PC-3 (cell line): ENCODE data around the gene BCAS3.

Experiments used
- EZH2 ChIP-seq: fragments of 300-600 bp; sonication (generic); IDR thresholded peaks from one replicate; pipeline ENCODE4 v1.6.1; 2017; ENCODE audit warnings: antibody characterized with exemption, mild to moderate bottlenecking, low read length; ENCODE audit not compliant: unreplicated experiment
- EZH2phosphoT487 ChIP-seq: fragments of 300-600 bp; sonication (generic); IDR thresholded peaks from 2 replicates; pipeline ENCODE4 v1.6.1; 2018; ENCODE audit warnings: mild to moderate bottlenecking, antibody characterized with exemption, low read length, borderline replicate concordance
- TF ChIP-seq, protein P1 (sequence below): fragments of 300-600 bp; sonication (generic); conservative IDR thresholded peaks from 2 replicates; pipeline ENCODE4 v1.5.1; 2017; ENCODE audit warnings: antibody characterized with exemption, low read depth, mild to moderate bottlenecking, low read length

DNA sequence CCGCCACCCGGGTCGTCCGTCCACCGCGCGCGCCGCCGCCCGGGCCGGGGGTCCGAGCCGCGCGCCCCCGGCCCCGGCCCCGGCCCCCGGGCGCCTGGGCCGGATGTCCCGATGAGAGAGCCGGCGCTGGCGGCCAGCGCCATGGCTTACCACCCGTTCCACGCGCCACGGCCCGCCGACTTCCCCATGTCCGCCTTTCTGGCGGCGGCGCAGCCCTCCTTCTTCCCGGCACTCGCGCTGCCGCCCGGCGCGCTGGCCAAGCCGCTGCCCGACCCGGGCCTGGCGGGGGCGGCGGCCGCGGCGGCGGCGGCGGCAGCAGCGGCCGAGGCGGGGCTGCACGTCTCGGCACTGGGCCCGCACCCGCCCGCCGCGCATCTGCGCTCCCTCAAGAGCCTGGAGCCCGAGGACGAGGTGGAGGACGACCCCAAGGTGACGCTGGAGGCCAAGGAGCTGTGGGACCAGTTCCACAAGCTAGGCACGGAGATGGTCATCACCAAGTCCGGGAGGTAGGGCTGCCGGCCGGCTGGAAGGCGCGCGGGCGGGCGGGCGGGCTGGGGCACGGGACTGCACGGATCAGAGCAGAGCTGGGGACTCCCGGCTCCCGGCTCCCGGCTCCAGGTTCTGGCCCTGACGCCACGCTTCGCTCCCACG, 722.5 kb downstream of the BCAS3 start:
- TF ChIP-seq EZH2 (no peak), EZH2phosphoT487 (no peak)
- TF ChIP-seq, protein P1, sequence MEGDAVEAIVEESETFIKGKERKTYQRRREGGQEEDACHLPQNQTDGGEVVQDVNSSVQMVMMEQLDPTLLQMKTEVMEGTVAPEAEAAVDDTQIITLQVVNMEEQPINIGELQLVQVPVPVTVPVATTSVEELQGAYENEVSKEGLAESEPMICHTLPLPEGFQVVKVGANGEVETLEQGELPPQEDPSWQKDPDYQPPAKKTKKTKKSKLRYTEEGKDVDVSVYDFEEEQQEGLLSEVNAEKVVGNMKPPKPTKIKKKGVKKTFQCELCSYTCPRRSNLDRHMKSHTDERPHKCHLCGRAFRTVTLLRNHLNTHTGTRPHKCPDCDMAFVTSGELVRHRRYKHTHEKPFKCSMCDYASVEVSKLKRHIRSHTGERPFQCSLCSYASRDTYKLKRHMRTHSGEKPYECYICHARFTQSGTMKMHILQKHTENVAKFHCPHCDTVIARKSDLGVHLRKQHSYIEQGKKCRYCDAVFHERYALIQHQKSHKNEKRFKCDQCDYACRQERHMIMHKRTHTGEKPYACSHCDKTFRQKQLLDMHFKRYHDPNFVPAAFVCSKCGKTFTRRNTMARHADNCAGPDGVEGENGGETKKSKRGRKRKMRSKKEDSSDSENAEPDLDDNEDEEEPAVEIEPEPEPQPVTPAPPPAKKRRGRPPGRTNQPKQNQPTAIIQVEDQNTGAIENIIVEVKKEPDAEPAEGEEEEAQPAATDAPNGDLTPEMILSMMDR: no peak
